ENCODE results near the gene KMT2C.
"Not testable (repeated sequence)": the region's sequence is repeated elsewhere in the genome, so short reads cannot be mapped to it uniquely, and the experiment has no call there.

KMT2C gene

GRCh38 chr7:152270427-152270826, 165.4 kb downstream of the KMT2C start:
- not testable (repeated sequence) for H3K27ac Mint-ChIP-seq, H3K4me1 Mint-ChIP-seq, H3K27me3 Mint-ChIP-seq, H3K9me3 Mint-ChIP-seq, ATAC-seq, H3K4me3 Mint-ChIP-seq, DNase-seq

DNA sequence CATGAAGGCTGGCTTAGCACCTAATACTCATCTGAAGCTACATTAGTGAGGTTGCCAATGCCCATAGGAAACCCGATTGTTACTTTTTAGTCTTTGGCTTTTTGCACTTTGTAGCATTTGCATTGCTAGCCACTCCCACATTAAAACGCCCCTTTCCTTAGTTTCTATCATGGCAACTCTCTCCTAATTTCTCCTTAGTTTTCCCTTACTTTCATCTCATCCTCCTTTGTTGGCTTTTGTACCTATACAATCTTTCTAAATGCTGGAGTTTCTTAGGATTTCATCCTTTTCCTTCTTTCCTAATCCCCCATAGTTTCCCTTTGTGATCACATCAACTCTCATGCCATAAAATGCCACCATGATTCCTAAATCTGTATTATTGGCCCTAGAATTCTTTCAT, 168.9 kb downstream of the KMT2C start:
- DNase-seq, ATAC-seq, H3K27ac Mint-ChIP-seq, H3K4me1 Mint-ChIP-seq, H3K4me3 Mint-ChIP-seq, H3K9me3 Mint-ChIP-seq, H3K27me3 Mint-ChIP-seq: not testable (repeated sequence)

DNA sequence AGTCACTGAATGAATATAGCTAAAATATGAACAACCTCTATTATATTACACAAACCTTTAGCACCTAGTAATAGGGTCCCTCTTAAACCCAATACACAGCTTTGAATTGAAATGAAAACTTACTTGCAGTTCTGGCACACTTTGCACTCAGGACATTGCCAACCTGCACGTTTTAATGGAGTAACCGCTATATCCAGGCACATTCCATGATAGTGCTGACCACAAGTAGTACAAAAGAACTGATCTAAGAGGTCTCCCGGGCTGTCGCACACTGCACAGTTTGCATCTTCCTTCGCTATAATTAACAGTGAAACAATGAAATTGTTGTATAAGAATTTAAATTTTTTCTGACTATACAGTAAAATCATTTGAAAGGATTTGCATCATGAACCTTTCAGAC, 170.9 kb downstream of the KMT2C start:
- H3K27me3 Mint-ChIP-seq, DNase-seq, ATAC-seq, H3K27ac Mint-ChIP-seq, H3K4me3 Mint-ChIP-seq, H3K4me1 Mint-ChIP-seq, H3K9me3 Mint-ChIP-seq: not testable (repeated sequence)

DNA sequence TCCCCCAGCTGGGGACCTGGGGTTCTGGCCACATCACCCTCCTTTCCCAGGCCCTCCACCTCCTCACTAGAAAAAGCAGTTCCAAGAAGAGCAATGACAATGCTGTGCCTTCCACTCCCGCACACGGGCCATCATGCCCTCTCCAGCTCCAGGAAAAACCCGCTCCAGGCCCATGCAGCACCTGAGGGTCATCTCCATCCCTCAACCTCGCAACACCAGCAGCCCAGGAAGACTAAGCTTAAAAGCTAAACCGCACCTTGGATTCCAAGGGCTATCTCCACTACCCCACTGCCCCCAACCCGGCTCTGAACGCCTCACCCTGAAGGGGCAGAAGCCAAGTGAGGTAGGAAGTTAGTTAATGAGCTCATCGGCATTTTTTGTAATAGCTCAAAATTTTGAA, 173.7 kb downstream of the KMT2C start:
- H3K9me3 Mint-ChIP-seq, ATAC-seq, H3K4me3 Mint-ChIP-seq: not testable (repeated sequence)

DNA sequence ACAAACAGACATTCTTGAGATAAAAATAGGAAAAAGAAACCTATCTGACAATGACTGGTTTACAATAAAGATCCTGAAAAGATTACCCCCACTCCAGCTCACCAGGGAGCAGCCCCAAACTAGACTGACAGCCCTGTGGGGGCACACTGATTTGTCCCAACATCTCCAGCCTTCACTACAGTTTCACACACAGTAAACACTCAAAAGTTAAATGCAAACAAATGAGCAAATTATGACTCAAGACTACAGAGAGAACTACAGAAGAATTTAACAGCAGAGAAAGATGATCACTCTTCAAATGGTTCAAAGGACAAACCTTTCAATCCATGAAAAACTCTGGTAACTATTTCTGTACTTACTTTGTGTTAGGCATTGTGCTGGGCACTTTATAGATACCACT, 176.2 kb downstream of the KMT2C start:
- H3K4me1 Mint-ChIP-seq, H3K4me3 Mint-ChIP-seq, H3K27me3 Mint-ChIP-seq, DNase-seq, ATAC-seq, H3K9me3 Mint-ChIP-seq: not testable (repeated sequence)
- H3K27ac Mint-ChIP-seq, result peak overlapping the region in 1 of 2 donors; percentile 74

More for the DNA sequence above, 173.7 kb downstream of the KMT2C start:
- not testable (repeated sequence) for H3K27me3 Mint-ChIP-seq, H3K4me1 Mint-ChIP-seq, DNase-seq
- H3K27ac Mint-ChIP-seq, result peak overlapping the region in 1 of 2 donors; percentile 38

DNA sequence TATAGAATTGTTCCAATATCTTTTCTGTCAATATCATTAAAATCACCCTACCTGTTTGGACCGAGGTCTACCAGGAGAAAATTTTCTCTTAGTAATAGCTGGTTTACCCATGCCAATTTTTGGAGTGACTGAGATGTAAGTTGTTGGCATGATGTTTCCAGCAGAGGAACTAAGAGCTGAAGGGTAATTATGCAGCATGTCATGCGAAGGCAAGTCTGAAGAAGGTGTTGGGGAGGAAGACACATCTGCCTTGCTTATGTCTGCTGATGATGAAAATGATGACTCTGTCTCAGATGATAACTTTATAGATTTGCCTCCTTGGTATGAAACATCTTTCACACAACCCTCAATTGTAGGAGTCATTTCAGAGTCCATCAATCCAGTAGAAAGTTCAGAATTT, 188.0 kb downstream of the KMT2C start:
- not testable (repeated sequence) for H3K4me1 Mint-ChIP-seq, DNase-seq, H3K9me3 Mint-ChIP-seq, H3K4me3 Mint-ChIP-seq, H3K27ac Mint-ChIP-seq, ATAC-seq, H3K27me3 Mint-ChIP-seq

DNA sequence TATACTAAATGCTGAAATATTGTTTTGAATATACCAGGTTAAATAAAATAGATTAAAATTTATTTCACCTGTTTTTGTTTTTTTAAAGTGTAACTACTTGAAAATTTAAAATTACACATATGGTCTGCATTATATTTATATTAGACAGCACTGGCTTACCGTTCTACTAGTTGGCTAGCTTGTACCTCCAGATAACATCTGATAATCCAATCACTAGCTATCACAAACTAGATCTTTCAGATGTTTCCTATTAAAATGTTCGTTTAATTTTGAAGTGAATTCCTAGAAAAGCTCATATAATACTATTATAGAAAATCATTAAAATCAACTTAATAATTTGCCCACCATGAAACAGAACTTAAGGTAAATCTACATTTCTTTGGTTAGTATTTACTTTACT, 190.4 kb downstream of the KMT2C start:
- not testable (repeated sequence) for H3K9me3 Mint-ChIP-seq

DNA sequence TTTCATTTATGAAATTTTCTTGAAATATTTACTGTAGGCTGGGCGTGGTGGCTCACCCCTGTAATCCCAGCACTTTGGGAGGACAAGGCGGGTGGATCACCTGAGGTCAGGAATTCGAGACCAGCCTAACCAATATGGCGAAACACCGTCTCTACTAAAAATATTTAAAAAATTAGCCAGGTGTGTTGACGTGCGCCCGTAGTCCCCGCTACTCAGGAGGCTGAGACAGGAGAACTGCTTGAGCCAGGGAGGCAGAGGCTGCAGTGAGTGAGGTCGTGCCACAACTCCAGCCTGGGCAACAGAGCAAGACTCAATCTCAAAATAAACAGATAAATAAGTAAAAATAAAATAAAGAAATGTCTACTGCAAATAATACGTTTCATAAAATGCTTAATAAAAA, 192.3 kb downstream of the KMT2C start:
- DNase-seq, H3K4me3 Mint-ChIP-seq, H3K9me3 Mint-ChIP-seq, H3K27ac Mint-ChIP-seq, H3K27me3 Mint-ChIP-seq, ATAC-seq: not testable (repeated sequence)
- peaks cover 16% of the 10 kb centered on the region for H3K4me1 Mint-ChIP-seq

More for the DNA sequence above, 190.4 kb downstream of the KMT2C start:
- H3K27me3 Mint-ChIP-seq, H3K4me3 Mint-ChIP-seq, DNase-seq, H3K27ac Mint-ChIP-seq, ATAC-seq, H3K4me1 Mint-ChIP-seq: not testable (repeated sequence)

GRCh38 chr7:152241301-152241700, 194.5 kb downstream of the KMT2C start:
- ATAC-seq, H3K27ac Mint-ChIP-seq, H3K4me3 Mint-ChIP-seq, H3K9me3 Mint-ChIP-seq, DNase-seq, H3K27me3 Mint-ChIP-seq: not testable (repeated sequence)
- peaks cover 16% of the 10 kb centered on the region for H3K4me1 Mint-ChIP-seq

GRCh38 chr7:152236306-152236705, 199.5 kb downstream of the KMT2C start:
- peaks cover 16% of the 10 kb centered on the region for H3K4me1 Mint-ChIP-seq
- not testable (repeated sequence) for H3K27me3 Mint-ChIP-seq, H3K4me3 Mint-ChIP-seq, ATAC-seq, H3K9me3 Mint-ChIP-seq, DNase-seq, H3K27ac Mint-ChIP-seq

DNA sequence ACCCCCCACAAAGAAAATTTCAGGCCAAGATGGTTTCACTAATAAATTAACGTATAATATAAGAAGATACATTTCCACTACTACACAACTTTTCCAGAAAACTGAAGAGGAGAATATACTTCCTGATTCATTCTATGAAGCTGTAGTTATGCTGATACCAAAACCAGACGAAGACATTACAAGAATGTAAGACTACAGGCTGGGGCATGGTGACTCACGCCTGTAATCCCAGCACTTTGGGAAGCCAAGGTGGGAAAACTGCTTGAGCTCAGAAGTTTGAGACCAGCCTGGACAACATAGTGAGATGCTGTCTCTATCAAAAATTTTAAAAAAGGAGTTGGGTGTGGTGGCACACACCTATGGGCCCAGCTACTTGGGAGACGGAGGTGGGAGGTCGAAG, 201.4 kb downstream of the KMT2C start:
- not testable (repeated sequence) for H3K27ac Mint-ChIP-seq, H3K27me3 Mint-ChIP-seq, DNase-seq, H3K9me3 Mint-ChIP-seq, H3K4me1 Mint-ChIP-seq, H3K4me3 Mint-ChIP-seq, ATAC-seq

- DNase-seq (no peak), ATAC-seq (no peak)
- Mint-ChIP-seq H3K4me3 (no peak overlapping the region), H3K9me3 (no peaks in the 10 kb centered on the region), H3K27ac (no peak overlapping the region), H3K4me1 (no peaks in the 10 kb centered on the region), H3K27me3 (no peaks in the 10 kb centered on the region)
Observed at GRCh38 chr7:152231089-152231488, 204.7 kb downstream of the KMT2C start.

GRCh38 chr7:152219556-152219955, 216.2 kb downstream of the KMT2C start:
- H3K4me3 Mint-ChIP-seq, ATAC-seq, H3K4me1 Mint-ChIP-seq, DNase-seq, H3K27ac Mint-ChIP-seq, H3K9me3 Mint-ChIP-seq, H3K27me3 Mint-ChIP-seq: not testable (repeated sequence)

DNA sequence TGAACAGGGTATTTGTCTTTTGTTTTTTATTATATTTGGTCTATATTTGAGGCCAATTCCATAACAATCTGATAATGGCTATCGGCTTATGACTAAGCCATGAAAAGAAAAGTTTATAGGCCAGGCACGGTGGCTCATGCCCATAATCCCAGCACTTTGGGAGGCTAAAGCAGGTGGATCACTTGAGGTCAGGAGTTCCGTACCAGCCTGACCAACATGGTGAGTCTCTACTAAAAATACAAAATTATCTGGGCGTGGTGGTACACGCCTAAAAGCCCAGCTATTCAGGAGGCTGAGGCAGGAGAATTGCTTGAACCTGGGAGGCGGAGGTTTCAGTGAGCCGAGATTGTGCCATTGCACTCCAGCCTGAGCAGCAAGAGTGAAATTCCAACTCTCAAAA, 227.0 kb downstream of the KMT2C start:
- not testable (repeated sequence) for H3K4me1 Mint-ChIP-seq, H3K27me3 Mint-ChIP-seq, H3K4me3 Mint-ChIP-seq, ATAC-seq, DNase-seq, H3K9me3 Mint-ChIP-seq, H3K27ac Mint-ChIP-seq

DNA sequence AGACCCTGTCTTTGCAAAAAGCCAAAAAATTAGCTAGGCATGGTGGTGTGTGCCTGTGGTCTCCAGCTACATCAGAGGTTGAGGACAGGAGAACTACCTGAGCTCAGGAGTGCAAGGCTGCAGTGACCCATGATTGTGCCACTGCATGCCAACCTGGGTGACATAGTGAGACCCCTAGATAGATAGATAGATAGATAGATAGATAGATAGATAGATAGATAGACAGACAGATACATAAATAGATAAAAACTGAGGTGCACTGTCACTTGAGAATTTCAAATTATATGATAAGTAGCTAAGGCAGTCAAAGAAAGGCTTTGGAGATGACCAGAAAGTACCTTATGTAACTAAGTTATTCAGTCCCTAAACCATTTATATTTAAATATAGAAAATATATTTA, 231.4 kb downstream of the KMT2C start:
- H3K27me3 Mint-ChIP-seq, H3K4me3 Mint-ChIP-seq, H3K27ac Mint-ChIP-seq, ATAC-seq, H3K9me3 Mint-ChIP-seq, DNase-seq, H3K4me1 Mint-ChIP-seq: not testable (repeated sequence)

DNA sequence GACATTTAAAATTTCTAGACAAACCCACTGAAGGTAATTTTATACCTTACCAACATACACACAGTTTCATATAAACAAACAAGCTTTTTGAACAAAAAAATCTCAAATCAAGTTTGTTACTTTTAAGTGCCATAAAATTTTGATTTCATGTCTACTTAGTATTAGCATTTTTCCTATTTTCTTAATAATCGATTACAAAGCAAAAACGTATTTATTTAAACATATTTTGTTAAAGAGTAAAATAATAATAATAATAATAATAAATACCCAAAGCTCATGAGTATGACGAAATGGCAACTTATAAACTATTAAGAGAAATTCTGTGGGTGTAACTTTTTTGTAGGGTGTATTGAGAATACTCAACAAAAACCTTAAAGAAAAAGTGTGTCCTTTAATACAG, 232.7 kb downstream of the KMT2C start:
- Mint-ChIP-seq H3K27ac (no peak overlapping the region), H3K9me3 (no peaks in the 10 kb centered on the region)

GRCh38 chr7:152202056-152202455, 233.7 kb downstream of the KMT2C start:
- Mint-ChIP-seq H3K27me3 (no peaks in the 10 kb centered on the region), H3K9me3 (no peaks in the 10 kb centered on the region), H3K4me3 (no peak overlapping the region), H3K4me1 (no peaks in the 10 kb centered on the region), H3K27ac (no peak overlapping the region)
- no peak for ATAC-seq
- DNase-seq, result no peak

More for the DNA sequence above, 232.7 kb downstream of the KMT2C start:
- ATAC-seq, result no peak
- no peaks in the 10 kb centered on the region for H3K27me3 Mint-ChIP-seq
- no peaks in the 10 kb centered on the region for H3K4me1 Mint-ChIP-seq
- DNase-seq, result no peak
- no peak overlapping the region for H3K4me3 Mint-ChIP-seq
